IMR-90 (cell line): ENCODE results near the gene RPL4.
"Not testable (repeated sequence)": the region's sequence is repeated elsewhere in the genome, so short reads cannot be mapped to it uniquely, and the experiment has no call there.

Experiments used
- BHLHE40 ChIP-seq: fragments of 150-350 bp; IDR thresholded peaks from 2 replicates; pipeline ENCODE4 v1.6.1; 2016; ENCODE audit warnings: mild to moderate bottlenecking, low read depth, low read length
- CTCF ChIP-seq: conservative IDR thresholded peaks from 2 replicates; pipeline ENCODE4 v1.5.1; 2012; ENCODE audit warnings: mild to moderate bottlenecking, low read depth, low read length, improper control_type of control experiment
- POLR2A ChIP-seq: IDR thresholded peaks from 2 replicates; pipeline ENCODE4 v1.6.1; 2012; ENCODE audit warnings: mild to moderate bottlenecking, low read depth, low read length

- not testable (repeated sequence) for TF ChIP-seq BHLHE40, CTCF, POLR2A
Measured at GRCh38 chr15:66503041-66503648, 1.5 kb downstream of the RPL4 start.
